MM.1S (cell line): ENCODE results near the gene KSR1.

ENCODE experiments used
- DNase-seq: peaks from one replicate; pipeline ENCODE4 v3.0.0-alpha.2; 2015
- H2AFZ ChIP-seq: fragments of 300-600 bp; sonication (generic); 2 replicates; pipeline ENCODE4 v1.6.0; 2016; ENCODE audit warnings: antibody characterized with exemption, low read length
- H3F3A ChIP-seq: fragments of 300-600 bp; sonication (generic); 2 replicates; pipeline ENCODE4 v1.6.1; 2016; ENCODE audit warnings: mild to moderate bottlenecking, antibody characterized with exemption, low read length, moderate library complexity, mixed read lengths; ENCODE audit not compliant: insufficient read depth
- H3K27ac ChIP-seq: fragments of 300-600 bp; sonication (generic); 2 replicates; pipeline ENCODE4 v1.5.1; 2016; ENCODE audit warnings: mild to moderate bottlenecking, low read length
- H3K27me3 ChIP-seq: fragments of 300-600 bp; sonication (generic); replicated peaks from 2 replicates; pipeline ENCODE4 v1.6.0; 2016; ENCODE audit warnings: low read length; ENCODE audit not compliant: insufficient read depth
- H3K36me3 ChIP-seq: fragments of 300-600 bp; sonication (generic); replicated peaks from 2 replicates; pipeline ENCODE4 v1.6.1; 2016; ENCODE audit warnings: mild to moderate bottlenecking, low read length, mixed read lengths; ENCODE audit not compliant: insufficient read depth
- H3K4me1 ChIP-seq: fragments of 300-600 bp; sonication (generic); 2 replicates; pipeline ENCODE4 v1.6.1; 2016; ENCODE audit warnings: low read length, mixed read lengths
- H3K4me2 ChIP-seq: fragments of 300-600 bp; sonication (generic); 2 replicates; pipeline ENCODE4 v1.6.0; 2016; ENCODE audit warnings: low read depth, low read length
- H3K4me3 ChIP-seq: fragments of 300-600 bp; sonication (generic); 2 replicates; pipeline ENCODE4 v1.5.1; 2016; ENCODE audit warnings: low read length, mixed read lengths
- H3K79me2 ChIP-seq: fragments of 300-600 bp; sonication (generic); 2 replicates; pipeline ENCODE4 v1.6.1; 2016; ENCODE audit warnings: mixed run types, low read length, mixed read lengths
- H3K9ac ChIP-seq: fragments of 300-600 bp; sonication (generic); 2 replicates; pipeline ENCODE4 v1.6.1; 2016; ENCODE audit warnings: low read length, mixed read lengths
- H3K9me2 ChIP-seq: fragments of 300-600 bp; sonication (generic); replicated peaks from 2 replicates; pipeline ENCODE4 v1.6.1; 2016; ENCODE audit warnings: mild to moderate bottlenecking, low read length, mixed read lengths; ENCODE audit not compliant: insufficient read depth
- H3K9me3 ChIP-seq: fragments of 300-600 bp; sonication (generic); replicated peaks from 2 replicates; pipeline ENCODE4 v1.6.1; 2016; ENCODE audit warnings: mild to moderate bottlenecking, low read length, mixed read lengths; ENCODE audit not compliant: insufficient read depth
- H4K20me1 ChIP-seq: fragments of 300-600 bp; sonication (generic); 2 replicates; pipeline ENCODE4 v1.6.1; 2016; ENCODE audit warnings: mild to moderate bottlenecking, low read length, moderate library complexity, mixed read lengths; ENCODE audit not compliant: insufficient read depth
- CTCF ChIP-seq: fragments of 300-600 bp; sonication (generic); IDR thresholded peaks from 2 replicates; pipeline ENCODE4 v1.5.1; 2016; ENCODE audit warnings: antibody characterized with exemption, low read length, mixed read lengths
- EZH2 ChIP-seq: fragments of 300-600 bp; sonication (generic); optimal IDR thresholded peaks from 2 replicates; pipeline ENCODE3; 2017; ENCODE audit warnings: low read depth, mild to moderate bottlenecking, antibody characterized with exemption, low read length, mixed read lengths
- EZH2phosphoT487 ChIP-seq: fragments of 300-600 bp; sonication (generic); IDR thresholded peaks from 2 replicates; pipeline ENCODE4 v1.6.1; 2018; ENCODE audit warnings: antibody characterized with exemption, low read length

KSR1 gene

DNA sequence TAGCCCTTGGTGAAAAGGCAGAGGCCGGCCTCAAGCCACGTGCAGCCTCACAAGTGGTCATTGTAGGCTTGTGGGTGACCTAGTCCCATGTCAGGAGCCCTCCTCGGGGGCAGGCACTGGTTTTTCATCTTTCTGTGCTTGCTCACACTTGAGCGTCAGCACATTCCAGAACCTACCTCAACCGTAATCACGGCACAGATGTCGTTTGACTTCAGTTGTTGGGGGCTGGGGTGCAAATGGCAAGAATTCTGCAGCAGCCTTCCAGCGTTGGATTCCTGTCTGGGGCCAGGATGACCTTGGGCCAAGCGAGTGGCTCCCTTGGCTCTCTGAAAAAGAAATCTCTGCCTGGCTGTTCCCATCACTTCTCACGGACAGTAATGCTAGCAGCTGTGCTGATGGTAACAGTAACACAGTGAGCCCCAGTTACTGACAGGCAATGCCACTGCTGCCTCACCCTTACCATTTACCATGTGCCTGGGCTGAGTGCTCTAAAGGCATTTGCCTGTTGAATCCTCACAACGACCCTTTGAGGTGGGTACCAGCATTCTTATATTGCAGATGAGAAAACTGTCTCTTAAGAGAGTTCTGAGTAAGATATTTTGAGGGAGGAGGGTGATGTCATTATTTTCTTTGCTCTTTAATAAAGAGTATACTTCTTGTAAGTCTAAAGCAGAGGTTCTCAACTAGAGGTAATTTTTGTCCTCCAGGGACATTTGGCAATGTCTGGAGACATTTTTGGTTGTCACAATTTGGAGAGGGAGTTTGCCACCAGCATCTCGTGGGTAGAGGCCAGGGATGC lies 46.5 kb downstream of the KSR1 start:
- H3K36me3 ChIP-seq = no peaks in the 10 kb centered on the region
- no peak overlapping the region for H3K4me3 ChIP-seq
- H3K4me1 ChIP-seq = no peaks in the 10 kb centered on the region
- no peaks in the 10 kb centered on the region for H3K79me2 ChIP-seq
- no peak overlapping the region for H3K27ac ChIP-seq
- TF ChIP-seq EZH2phosphoT487 = no peak
- no peak for TF ChIP-seq EZH2
- no peak for TF ChIP-seq CTCF
- DNase-seq = no peak
- no peaks in the 10 kb centered on the region for H3F3A ChIP-seq
- no peaks in the 10 kb centered on the region for H3K9me3 ChIP-seq
- H4K20me1 ChIP-seq = no peaks in the 10 kb centered on the region
- no peak overlapping the region for H2AFZ ChIP-seq
- H3K9me2 ChIP-seq = no peaks in the 10 kb centered on the region
- no peak overlapping the region for H3K9ac ChIP-seq
- H3K27me3 ChIP-seq = no peaks in the 10 kb centered on the region
- H3K4me2 ChIP-seq = no peak overlapping the region

GRCh38 chr17:27503611-27504010 lies 47.4 kb downstream of the KSR1 start:
- Histone ChIP-seq H3K36me3 (no peaks in the 10 kb centered on the region), H3K27ac (no peak overlapping the region), H4K20me1 (no peaks in the 10 kb centered on the region), H3K4me3 (no peak overlapping the region), H3F3A (no peaks in the 10 kb centered on the region), H3K9me3 (no peaks in the 10 kb centered on the region), H3K9ac (no peak overlapping the region), H2AFZ (no peak overlapping the region), H3K4me1 (no peaks in the 10 kb centered on the region), H3K9me2 (no peaks in the 10 kb centered on the region), H3K79me2 (no peaks in the 10 kb centered on the region), H3K27me3 (no peaks in the 10 kb centered on the region), H3K4me2 (no peak overlapping the region)
- TF ChIP-seq EZH2 (no peak), EZH2phosphoT487 (no peak), CTCF (no peak)
- no peak for DNase-seq

DNA sequence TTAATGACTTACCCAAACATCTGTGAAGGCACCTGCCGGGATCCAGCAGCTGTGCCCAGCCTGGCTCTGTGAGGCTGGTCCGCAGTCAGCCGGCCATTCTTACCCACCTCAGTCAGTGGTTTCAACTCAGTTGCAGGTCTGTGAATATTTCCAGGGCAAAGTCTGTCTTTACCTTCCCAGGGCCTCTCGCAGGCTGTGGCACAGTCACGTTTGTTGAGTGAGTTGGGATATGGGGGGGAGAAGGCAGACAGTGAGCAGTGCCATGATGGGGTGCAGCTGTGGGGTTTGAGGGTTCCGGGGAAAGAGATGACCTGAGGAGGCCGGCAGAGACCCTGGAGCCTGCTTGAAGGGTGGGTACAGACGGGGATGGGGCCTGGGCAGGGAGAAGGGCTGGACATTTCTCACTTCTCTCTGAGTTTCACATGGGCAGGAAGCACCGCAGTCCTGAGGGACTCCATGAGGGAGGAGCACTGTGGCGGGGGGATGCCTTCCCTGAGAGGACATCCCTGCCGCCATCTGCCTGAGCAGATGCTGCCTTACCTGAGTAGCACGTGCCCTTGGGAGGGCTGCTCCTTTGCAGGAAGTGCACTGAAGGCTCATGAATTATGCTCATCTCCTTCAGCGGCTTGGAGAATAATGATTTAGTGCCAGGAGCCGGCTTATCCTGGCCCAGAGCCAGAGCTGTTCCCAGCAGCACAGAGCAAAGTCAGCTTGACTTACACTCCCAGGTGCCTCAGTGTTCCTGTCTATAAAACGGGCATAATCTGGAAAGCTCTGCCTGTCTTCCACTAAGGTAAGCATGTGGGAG lies 48.1 kb downstream of the KSR1 start:
- no peaks in the 10 kb centered on the region for H4K20me1 ChIP-seq
- no peaks in the 10 kb centered on the region for H3K27me3 ChIP-seq
- TF ChIP-seq CTCF = no peak
- TF ChIP-seq EZH2 = no peak
- TF ChIP-seq EZH2phosphoT487 = no peak
- H3K4me2 ChIP-seq = no peak overlapping the region
- H3K9ac ChIP-seq = no peak overlapping the region
- no peak overlapping the region for H2AFZ ChIP-seq
- no peaks in the 10 kb centered on the region for H3K9me3 ChIP-seq
- no peaks in the 10 kb centered on the region for H3K9me2 ChIP-seq
- no peaks in the 10 kb centered on the region for H3F3A ChIP-seq
- H3K27ac ChIP-seq = no peak overlapping the region
- no peaks in the 10 kb centered on the region for H3K79me2 ChIP-seq
- H3K4me1 ChIP-seq = no peaks in the 10 kb centered on the region
- H3K36me3 ChIP-seq = no peaks in the 10 kb centered on the region
- no peak for DNase-seq
- no peak overlapping the region for H3K4me3 ChIP-seq
